Measurements from ENCODE around the gene MYBPHL.

- TF ChIP-seq, protein P1, sequence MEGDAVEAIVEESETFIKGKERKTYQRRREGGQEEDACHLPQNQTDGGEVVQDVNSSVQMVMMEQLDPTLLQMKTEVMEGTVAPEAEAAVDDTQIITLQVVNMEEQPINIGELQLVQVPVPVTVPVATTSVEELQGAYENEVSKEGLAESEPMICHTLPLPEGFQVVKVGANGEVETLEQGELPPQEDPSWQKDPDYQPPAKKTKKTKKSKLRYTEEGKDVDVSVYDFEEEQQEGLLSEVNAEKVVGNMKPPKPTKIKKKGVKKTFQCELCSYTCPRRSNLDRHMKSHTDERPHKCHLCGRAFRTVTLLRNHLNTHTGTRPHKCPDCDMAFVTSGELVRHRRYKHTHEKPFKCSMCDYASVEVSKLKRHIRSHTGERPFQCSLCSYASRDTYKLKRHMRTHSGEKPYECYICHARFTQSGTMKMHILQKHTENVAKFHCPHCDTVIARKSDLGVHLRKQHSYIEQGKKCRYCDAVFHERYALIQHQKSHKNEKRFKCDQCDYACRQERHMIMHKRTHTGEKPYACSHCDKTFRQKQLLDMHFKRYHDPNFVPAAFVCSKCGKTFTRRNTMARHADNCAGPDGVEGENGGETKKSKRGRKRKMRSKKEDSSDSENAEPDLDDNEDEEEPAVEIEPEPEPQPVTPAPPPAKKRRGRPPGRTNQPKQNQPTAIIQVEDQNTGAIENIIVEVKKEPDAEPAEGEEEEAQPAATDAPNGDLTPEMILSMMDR (IDR thresholded peaks at IDR 0.05), result no peak
- no peak for TF ChIP-seq POLR2A (IDR thresholded peaks at IDR 0.05)
- TF ChIP-seq POLR2AphosphoS5 (IDR thresholded peaks at IDR 0.05), result no peak
Observed at GRCh38 chr1:109293026-109293425, 13.8 kb downstream of the MYBPHL start.
